ENCODE measurements around the gene ATXN8OS. TPM values are rescaled to one million over a fixed set of nuclear protein-coding genes. Genes with fewer than 3 reads are reported as not detected.

The ATXN8OS gene
- not detected in 2 replicates for total RNA-seq

DNA sequence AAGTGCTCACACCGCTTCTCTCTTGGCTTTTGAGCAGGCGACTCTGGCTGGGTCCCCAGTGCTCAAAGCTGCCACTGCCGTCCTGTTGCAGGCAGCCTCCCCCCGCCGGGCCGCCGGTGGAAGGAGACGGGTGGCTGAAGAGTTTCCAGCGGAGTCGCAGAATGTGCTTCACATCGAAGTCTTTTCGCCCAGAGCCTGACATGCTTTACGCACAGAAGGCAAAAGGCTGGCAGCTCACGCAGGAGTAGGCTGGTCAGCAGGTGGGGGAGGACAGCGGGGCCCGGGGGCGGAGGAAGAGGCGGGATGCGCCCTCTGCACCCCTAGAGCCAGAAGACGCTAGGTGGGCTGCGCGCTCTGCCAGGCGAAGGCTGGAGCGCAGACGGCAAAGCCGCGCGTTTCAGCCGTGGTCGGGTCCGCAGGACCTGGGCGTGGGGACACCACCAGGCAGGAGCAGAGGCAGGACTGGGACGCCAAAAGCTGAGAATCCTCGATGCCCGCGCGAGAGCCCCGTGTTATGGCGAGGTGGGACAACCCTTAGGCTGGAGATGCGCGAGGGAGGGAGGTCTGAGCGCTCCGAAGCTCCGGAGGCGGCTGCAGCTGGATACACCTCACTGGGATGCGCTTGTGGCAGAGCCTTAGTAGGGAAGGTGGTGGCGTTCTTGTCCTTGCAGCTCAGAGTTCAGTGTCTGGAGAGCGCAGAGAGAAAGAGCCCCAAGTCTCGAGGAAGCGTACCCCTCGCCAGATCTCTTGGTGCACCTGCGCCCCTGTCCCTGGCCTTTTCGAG lies at the start of gene ATXN8OS:
ATXN8OS (plus strand) TSS at position 329 of the 784 bp plus-strand sequence.

DNA sequence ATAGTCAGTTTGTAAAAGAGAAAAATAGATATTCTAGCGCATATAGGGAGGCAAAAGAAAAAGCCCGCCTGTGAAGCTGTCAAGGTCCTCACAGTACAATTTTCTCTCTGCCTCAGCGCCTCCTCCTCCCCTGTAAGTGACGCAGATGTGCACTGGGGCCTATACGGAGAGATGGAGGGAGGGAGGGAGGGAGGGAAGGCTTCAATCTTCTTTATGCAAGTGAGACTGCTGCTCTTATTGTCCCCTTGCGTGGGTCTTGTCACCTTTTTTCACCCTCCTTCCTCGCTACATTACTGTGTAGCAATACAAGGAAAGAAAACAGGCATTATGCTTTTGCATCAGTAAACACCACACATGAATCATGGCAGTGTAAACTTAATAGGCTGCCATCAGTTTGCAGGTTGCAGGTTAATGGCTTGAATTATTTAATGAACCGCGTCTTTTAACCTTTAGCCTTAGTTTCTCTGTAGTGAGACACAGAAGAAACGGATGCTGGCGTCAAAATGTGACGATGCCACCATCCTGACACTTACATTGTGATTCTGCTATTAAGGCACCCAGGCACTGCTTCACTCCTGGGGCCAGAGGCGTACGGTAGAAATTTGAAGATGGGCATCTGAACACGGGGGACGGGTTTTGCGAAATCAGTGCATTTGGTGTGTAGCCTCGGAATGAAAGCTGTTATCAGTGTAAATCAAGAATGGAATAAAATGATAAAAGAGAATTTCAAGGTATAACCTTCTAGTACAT lies 905 bp downstream of the ATXN8OS start, which contains the start of gene KLHL1:
KLHL1 (minus strand) TSS at position 97 of the 750 bp plus-strand sequence. CDS start 753 bp downstream, outside the sequence.

Other genes starting within 250 kb of the ATXN8OS start
- not detected in 2 replicates for gene KLHL1, start 626 bp downstream of the ATXN8OS start, total RNA-seq